HG03039 (cell line): ENCODE measurements around the gene RIF1.

ENCODE experiments used
- ATAC-seq: cut with Tn5 transposase; IDR thresholded peaks from one replicate; pipeline ENCODE4 v1.9.1; 2021; ENCODE audit warnings: mild to moderate bottlenecking, moderate library complexity; ENCODE audit not compliant: unreplicated experiment

The RIF1 gene

DNA sequence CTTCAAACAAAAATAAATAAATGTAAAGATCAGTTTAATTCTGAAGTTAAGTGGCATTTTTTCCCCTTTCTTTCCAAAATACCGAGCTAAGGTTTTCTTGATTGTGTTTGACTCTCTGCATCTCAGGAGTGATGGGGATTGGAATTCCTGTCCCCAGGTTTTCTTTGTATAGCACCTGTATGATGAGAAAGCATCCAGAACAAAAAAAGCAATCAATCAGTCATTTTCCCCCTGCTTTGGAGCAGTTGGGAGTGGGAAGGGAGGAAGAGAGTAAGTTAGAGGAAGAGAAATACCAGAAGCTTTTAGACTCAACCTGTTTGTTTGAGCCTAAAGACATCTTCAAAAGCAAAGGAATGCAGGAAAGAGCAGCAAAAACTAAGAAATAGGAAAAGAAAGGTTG, 88.5 kb downstream of the RIF1 start:
- ATAC-seq, result no peak

DNA sequence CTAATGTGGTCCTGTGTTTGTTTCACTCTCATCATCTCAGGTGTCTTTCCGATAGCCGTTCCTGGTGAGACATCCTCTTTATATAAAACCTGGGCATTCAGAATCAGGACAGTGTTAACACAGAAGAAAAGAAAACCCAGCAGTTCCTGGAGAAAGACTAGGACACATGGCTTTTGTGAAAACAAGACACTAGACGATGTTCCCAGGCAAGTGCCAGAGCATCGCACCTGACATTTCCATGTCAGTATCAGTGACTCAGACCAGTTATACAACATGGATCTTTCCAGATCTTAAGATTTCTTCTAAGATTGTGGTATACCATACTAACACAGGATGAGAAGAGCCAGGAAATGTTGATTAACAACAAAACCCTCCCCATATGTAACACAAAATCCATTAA, 96.5 kb downstream of the RIF1 start:
- no peak for ATAC-seq

DNA sequence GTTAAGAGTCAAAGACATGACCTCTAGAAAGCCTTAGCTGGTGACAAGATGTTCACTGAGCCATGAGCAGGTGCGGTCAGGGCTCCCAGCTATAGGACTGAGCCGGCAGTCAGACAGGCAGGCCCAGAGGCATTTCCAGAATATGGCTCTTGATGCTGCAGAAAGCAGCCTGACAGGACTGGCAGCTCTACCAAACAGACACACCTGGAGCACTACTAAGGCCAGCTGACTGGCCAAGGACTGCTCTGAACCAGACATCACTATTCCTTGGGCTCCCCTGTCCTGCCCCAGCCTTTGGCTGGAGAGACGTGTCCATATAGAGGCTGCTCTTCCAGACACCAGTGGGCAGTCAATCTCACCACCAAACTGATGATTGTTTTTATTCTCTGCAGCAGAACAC, 98.8 kb downstream of the RIF1 start:
- ATAC-seq, result no peak

- ATAC-seq, result no peak
These were observed 109.1 kb downstream of the RIF1 start for GRCh38 chr2:151518802-151519201.

- ATAC-seq, result no peak
These were observed 111.3 kb downstream of the RIF1 start for GRCh38 chr2:151520976-151521375.

DNA sequence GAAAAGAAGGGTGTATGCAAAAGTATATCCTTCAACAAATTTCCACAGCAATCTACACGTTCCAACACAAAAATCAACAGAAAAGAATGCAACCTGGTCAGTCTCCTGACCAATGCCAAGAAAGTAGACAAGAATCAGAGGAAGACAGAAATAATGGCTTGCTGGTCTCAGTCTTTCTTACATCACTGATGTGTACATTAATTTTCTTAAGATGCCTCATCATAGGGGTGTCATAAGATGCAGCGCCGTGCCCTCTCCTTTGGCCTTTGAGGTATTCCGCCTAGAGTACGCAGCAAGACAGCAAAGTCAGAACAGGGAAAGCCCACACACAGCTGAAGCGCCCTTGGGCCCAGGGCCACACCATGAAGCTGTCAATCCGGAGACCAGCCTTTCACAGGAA, 112.9 kb downstream of the RIF1 start:
- no peak for ATAC-seq

- no peak for ATAC-seq
These were observed 114.1 kb downstream of the RIF1 start for GRCh38 chr2:151523850-151524249.

GRCh38 chr2:151525821-151526373, 116.2 kb downstream of the RIF1 start:
- ATAC-seq, result no peak

DNA sequence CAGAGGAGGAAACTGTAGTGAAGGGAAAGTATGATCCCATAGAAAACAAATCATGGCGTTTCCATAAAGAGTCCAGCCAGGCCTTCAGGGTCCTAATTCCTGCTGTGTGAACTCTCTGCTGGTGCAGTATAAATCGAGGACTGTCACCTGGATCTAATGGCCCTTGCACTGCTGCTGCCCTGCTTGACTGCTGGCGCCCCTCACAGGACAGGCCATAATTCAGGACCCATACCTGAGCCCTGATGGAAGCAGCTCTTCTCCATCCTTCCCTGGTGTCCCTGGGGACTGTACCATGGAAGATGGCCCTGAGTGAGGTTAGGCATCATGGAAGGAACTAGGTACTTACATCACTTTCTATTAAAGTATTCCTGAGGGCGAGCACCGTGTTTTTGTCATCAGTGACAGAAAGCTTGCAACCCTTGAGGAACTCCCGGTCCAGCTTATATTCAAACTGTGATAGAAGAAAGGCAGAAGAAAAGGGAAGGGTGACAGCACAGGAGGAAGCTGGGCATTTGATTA, 116.9 kb downstream of the RIF1 start:
- ATAC-seq, result no peak
